GOT3 (cell line): ENCODE results near the gene BOK.
"Not testable (repeated sequence)": the region's sequence is repeated elsewhere in the genome, so short reads cannot be mapped to it uniquely, and the experiment has no call there.

Experiments
- DNase-seq: peaks from one replicate; lab custom pipeline; 2025; ENCODE audit warnings: mixed read lengths; lab: John Stamatoyannopoulos, UW

Gene BOK, protein sequence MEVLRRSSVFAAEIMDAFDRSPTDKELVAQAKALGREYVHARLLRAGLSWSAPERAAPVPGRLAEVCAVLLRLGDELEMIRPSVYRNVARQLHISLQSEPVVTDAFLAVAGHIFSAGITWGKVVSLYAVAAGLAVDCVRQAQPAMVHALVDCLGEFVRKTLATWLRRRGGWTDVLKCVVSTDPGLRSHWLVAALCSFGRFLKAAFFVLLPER

DNA sequence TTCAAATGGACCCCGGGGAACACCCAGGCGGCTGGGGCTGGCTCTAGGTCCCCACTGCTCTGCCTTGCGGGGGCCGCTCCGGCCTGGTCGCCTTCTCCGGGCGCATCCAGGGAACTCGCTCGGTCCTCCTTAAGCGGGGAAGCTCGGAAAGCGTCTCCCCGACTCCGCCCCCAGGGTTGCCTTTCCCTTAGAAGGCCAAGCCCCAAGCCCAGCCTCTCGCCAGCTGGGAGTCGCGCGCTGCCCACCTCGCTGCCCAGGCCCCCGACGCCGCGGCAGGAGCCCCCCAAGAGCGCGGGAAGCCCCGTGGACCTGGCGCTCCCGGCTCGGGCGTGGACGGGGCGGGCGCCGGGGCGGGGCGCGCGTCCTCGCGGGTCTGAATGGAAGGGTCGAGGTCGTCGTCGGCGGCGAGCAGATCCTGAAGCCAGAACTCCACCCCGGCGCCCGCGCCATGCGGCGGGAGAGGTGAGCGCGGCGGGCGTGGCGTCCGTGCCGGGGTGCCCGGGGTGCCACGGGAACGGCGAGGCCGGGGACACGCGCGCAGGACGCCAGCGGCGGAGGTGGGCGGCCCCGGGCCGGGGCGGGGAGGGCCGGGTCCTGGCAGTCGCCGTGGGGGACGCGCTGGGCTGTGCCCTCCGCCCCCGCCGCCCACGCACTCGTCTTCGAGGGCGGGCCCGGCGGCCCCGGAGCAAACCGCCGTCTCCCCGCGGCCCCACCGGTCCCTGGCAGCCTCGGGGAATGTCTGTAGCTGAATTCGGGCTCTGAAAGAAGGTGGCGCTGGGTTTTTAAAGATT, at the start of gene BOK:
Gene BOK (plus strand): TSS at position 214 of the 791 bp plus-strand sequence. CDS start 739 bp downstream, outside the sequence.
- DNase-seq: no peak

DNA sequence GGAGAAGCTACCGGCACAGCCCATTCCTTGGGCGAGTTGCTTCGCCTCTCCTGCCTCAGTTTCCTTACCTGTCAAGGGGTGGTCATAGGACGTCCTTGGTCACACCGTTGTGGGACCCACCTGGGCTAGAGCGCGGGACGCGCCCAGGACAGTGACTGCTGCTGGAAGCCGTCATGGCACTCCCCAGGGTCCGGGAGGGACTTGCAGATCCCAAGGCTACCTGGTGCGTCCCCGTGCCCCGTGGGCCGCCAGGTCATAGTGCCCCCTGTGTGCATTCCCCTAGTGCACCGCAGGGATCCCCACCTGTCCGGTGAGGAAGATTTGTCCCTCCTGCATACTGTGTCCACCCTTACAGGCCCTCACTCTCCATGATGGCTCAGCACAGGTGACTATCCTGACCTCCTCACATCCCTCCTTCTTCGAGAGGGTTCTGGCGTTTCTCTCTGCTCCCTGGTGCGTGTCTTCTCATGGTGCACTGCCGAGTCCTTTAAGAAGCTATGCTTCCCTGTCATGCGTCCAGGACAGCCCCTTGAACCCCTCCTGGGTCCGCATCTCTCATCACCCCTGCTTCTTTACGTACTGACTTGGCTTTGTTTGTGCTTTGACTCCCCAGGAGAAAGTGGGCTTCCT, 49.3 kb upstream of the BOK start:
- DNase-seq: no peak

DNA sequence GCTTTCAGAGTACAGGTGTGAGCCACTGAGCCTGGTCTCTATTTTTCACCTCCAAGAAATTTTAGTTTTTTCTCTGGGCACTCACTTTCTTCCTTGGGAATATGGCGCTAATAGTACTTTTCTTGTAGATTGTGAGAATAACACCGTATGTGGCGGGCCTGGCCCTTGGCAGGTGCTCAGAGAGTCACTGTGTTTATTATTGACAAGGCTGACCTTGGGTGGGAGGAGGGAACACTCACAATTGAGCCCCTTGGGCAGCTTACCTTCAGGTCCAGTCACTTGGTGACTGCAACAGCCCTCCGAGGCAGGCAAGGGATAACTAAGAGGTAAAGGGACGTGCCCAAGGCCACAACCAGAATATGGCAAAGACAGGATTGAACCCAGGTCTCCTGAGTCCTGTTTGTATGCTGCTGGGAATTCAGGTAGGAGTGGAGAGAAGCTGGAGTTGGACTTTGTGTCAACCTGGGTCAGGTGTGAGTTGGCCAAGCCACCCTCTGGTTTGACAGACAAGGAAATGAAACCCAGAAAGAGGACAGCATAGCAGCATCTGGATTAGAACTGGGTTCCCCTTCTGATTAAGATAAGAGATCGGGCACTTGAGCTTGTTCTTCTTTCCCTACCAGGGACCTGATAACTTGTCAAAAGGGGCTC, 47.3 kb upstream of the BOK start:
- no peak for DNase-seq

DNA sequence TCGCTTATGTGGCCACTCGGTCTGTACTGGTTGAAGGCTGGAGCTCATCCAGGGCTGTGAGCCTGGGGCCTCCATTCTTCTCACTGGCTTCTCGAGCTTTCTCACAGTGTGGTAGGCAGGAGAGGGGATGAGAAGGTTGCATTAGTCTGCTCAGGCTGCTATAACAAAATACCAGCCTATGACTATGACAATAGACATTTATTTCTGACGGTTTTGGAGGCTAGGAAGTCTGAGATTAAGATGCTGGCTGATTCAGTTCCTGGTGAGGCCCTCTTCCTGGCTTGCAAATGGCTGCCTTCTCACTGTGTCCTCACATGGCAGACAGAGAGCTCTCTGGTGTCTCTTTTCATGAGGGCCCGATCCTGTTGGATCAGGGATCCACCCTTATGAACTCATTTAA, 44.0 kb upstream of the BOK start:
- DNase-seq: no peak

DNA sequence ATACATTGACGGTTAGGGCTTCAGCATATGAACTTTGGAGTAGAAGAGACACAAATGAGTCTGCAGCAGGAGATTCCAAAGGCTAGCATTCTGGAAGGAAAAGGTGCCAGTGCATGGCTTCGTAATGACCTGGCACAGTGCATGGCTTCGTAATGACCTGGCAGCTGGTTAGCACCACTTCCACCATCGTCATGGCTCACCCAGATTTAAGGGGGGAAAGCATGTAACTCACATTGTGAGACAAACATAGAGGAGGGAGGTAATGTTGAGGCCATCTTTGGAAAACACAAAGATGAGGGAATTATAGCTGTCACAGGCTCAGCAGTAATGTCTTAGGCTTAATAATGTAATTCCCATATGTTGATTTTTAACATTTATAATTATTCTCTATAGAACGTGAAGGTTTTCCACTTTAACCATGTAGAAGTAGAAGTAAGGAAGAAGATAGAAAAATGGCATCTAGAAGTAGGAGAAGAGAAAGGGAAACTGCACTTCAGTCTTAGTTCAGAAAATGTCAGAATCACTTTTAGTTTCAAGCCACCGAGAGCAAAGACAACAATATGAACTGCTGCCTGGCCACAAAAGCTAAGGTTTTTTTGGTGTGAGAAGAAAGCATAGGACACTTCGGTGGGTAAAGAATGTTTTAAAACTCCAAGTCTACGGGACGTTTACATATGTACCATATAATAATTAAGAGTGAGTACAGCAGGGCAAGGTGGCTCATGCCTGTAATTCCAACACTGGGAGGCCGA, 43.4 kb upstream of the BOK start:
- DNase-seq: no peak

DNA sequence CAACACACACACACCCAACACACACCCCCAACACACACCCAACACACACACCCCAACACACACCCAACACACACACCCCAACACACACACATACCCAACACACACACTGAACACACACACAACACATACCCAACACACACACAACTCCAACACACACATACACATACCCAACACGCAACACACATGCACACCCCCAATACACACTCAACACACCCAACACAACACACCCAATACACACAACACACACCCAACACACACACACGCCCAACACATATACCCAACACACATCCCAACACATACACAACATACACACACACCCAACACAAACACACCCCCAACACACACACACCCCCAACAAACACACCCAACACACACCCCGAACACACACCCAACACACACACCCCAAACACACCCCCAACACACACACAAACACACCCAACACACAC, 42.0 kb upstream of the BOK start:
- DNase-seq: no peak

DNA sequence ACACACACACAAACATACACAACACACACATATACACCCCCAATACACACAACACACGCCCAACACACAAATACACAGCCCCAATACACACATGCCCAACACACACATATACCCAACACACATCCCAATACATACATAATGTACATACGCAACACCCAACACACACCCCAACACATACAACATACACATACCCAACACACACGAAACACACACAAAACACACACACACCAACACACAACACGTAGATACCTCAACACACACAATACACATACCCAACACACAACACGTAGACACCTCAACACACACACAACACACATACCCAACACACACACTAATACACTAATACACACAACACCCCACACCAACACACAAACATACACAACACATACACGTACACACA, 41.2 kb upstream of the BOK start:
- no peak for DNase-seq

DNA sequence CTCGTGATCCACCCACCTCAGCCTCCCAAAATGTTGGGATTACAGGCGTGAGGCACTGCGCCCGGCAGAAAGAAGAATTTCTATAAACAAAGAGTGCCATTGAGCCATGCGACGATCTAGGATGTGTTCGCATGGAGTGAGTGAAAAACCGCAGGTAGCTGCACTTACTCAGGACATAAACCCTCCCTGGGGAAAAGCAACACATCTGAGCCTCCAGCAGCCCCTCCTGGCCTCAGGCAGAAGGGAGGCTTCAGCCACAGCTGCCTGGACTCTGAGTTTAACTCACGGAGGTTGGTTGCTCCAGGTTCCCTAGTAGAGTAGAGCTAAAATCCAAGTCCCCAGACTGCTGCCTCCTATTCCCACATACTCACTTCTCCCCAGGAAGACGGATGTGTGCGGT, 38.9 kb upstream of the BOK start:
- no peak for DNase-seq

DNA sequence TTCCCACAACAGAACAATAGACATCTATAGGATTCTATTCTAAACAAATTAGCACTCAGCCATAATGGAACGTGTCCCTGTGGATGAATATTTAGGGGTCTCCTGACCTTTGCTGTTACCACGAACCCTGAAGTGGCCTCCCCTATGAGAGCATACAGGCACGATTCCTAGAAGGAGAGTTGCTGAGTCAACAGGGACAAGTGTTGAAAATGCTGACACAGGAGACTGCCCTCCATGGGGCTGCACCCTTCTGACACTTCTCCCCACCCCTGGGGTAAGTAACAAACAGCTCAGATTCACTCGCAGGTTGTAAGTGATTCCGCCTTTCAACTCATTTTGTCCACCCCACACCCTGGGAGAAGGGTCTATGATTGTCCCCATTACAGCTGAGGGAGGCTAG, 36.1 kb upstream of the BOK start:
- no peak for DNase-seq

DNA sequence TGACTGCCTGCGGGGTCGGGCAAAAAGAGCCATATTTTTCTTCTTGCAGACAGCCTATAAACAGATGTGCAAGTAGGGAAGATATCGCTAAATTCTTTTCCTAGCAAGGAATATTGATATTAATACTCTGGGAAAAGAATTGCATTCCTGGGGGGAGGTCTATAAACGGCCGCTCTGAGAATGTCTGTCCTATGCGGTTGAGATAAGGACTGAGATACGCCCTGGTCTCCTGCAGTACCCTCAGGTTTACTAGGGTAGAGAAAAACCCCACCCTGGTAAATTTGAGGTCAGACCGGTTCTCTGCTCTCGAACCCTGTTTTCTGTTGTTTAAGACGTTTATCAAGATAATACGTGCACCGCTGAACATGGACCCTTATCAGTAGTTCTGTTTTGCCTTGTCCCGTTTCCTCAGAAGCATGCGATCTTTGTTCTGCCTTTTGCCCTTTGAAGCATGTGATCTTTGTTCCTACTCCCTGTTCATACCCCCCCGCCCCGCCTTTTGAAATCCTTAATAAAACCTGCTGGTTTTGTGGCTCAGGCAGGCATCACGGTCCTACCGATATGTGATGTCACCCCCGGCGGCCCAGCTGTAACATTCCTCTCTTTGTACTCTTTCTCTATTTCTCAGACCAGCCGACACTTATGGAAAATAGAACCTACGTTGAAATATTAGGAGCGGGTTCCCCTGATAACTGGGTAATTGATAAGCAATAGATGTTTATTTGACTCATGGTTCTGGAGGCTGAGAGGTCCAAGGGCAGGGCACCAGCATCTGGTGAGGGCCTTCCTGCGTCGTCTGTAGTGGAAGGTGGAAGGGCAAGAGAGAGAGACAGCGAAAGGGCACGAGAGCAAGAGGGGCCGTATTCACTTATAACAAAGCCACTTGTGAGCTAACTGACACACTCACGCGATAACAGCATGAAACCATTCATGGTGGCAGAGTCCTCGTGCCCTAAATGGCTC, 32.4 kb upstream of the BOK start:
- DNase-seq: not testable (repeated sequence)

DNA sequence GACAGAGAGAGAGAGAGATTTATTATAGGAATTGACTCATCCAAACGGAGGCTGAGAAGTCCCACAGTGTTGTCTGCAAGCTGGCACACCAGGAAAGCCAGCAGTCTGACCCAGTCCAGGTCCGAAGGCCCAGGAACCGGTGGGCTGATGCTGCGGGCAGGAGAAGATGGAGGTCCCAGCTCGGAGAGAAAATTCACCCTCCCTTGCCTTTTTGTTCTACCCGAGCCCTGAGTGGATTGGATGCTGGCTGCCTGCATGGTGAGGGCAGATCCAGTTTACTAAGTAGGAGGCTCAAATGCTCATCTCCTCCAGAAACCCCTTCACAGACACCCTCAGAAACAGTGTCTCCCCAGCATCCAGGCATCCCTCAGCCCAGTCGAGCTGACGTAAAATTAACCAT, 28.0 kb upstream of the BOK start:
- no peak for DNase-seq

DNA sequence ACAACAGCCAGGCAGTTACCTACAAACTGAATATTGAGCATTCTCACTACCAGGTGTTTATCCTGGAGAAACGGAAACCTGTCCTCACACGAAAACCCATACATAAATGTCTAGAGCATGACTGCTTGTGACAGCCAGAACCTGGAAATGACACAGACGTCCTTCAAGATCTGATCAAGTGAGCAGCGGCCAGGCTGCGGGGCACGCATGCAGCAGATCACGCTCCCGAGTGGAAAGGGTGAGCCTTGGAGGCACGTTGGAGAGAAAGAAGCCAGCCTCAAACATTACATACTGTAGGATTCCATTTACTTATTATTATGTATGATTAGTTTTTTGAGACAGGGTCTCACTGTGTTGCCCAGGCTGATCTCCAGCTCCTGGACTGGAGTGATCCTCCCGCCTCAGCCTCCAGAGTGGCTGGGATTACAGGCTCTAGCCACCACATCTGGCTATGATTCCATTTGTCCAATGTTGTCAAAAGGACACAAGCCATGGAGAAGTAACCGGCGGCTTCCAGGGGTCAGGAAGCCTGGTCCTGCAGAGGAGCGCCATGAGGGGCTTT, 27.3 kb upstream of the BOK start:
- DNase-seq: no peak

DNA sequence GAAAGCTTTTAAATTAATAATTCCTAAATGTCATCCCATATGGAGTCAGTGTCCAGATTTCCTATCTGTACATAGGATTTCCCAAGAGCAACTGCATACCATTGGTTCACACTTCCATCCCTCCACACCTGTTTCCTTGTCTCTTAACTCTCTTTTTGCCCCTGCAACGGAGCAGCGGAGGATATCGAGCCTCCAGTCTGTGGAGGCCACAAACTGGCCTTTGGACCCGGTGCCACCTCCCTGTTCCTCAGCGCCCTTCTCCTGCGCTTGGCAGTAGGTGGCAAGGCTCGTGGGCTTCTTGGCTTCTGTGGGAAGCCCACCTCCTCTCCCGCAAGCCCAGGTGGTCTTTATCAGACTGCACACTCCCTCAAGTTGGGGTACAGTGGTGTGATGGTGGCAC, 26.4 kb upstream of the BOK start:
- no peak for DNase-seq

DNA sequence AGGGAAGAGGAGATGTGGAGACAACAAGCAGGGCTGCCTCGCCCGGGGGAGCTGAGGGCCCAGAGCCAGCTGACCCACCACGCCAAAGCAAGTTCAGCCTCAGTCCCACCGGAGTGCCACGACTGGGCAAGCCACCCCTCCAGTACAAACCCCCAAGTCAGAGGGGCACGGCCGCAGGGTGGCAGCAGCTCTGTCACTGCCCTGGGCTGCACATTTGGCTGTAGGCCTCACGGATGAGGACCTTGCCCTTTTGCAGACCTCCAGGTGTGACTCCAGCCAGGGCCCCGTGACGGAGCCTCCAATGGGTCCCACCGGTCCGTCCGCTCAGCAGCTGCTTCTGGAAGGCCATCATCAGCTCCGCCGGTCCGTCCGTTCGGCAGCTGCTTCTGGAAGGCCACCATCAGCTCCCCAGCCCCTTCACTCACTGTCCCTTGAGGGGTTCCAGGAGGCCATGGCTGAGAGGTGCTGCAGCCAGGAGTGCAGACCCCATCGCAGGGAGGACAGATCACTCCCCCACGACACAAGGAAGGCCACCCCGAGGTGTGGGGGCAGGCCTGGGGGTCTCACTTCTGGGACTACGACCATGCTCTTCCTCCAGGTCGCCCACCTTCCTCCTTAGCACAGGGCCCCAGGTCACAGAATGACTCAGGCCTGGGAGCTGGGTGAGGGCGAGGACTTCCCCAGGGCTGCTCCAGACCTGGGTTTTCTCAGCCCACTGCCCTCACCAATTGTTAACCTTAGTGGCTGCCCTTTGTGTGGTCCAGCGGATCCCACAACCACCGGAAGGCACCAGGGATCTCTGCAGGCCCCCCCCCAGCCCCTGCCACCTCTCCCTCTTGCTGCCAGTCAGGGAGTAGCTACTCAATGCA, 25.6 kb upstream of the BOK start:
- DNase-seq: no peak

DNA sequence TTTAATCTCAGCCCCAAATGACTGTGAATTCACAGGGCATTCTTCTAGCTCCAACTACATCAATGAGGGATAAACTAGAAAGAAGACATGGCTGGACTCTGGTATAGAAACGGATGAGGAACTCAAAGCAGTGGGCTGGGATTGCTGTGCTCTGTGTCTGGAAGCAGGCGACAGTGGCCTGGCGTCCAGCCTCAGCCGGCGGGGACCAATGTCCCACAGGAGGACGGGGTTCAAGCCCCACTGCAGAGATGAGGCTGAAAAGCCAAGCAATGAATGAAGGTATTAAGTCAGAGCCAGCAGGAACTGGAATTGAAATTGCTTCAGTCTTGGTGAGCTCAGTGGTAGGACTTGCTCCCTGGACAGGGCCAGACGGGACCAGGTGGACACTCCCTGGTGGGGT, 24.3 kb upstream of the BOK start:
- no peak for DNase-seq

DNA sequence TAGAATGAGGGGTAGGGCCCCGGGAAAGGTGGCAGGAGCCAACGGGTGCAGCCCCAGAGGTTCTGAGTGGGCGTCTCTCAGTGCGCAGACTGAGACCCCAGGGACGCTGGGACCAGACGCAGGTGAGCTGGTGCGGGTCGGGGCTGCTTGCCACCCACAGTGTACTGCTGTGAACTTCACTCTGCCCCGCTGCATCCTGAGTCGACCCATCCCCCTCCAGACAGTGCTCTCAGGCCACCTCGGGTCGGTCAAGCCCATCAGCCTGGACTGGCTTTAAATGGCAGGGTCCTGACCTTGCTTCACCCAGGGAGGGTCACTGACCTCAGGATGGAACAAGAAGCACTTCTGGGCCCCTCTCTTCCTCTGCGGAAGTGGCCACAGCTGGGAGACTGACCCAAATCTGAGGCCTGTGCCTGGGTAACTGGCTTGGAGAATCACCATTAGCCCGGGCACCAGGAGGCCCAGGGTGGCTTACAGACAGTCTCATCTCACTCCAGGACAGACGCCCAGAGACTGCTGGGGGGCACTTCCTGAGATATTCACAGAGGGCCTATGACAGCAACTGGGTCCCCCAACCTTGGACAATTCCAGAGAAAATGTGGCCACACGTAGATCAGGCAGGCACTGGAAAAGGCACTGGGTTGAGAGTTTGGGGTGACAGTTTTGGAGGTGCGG, 23.7 kb upstream of the BOK start:
- no peak for DNase-seq

DNA sequence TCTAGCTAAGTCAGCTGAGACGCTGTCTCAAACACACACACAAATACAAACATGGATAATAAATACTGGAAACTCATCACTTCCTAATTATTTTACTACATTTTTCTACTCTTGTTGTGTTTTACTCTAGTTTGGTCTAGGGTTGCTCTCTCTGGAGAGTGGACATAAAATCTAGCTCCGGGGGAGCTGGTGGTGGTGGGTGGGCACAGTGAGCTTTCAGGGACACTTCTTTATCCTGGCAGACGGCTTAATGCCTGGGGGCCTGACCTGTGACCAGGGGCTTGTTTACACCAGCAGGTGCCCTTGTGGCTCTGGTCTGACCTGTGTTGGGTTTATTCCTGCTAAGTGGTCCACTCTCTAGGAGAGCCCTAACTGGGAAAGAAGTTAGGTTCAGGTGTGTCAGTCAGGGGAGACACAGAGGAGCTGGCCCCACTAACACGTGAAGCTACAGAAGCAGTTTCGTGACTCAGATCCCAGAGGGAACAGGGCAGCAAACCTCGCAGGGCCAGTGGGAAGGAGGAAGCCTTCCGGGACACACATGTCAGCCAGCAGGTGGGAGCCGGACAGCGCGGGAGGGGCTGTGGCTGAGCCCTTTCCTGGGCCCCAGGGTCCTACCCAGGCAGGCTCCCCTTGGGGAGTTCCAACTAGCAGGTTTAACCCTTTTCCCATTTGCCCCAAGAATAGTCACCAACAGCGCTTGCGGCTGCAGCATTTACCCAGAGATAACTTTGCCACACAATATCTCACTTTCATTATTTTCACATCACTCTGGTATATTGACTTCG, 22.5 kb upstream of the BOK start:
- DNase-seq: no peak
